DND-41 (cell line): Measurements from ENCODE around the gene MTG1.

Experiments
- CTCF ChIP-seq: IDR thresholded peaks from 2 replicates; pipeline ENCODE4 v1.5.1; 2012; ENCODE audit warnings: borderline replicate concordance, low read length, moderate library complexity, mild to moderate bottlenecking; ENCODE audit not compliant: poor library complexity, severe bottlenecking; ENCODE audit errors: extremely low read depth
- EZH2 ChIP-seq: IDR thresholded peaks from 3 replicates; pipeline ENCODE4 v1.6.1; 2012; ENCODE audit warnings: borderline replicate concordance, low read depth, mild to moderate bottlenecking, moderate library complexity, low read length, inconsistent platforms; ENCODE audit not compliant: severe bottlenecking

- TF ChIP-seq CTCF = no peak
- TF ChIP-seq EZH2 = no peak
Measured at GRCh38 chr10:133366130-133366478, 27.9 kb upstream of the MTG1 start.
